ENCODE results near the gene IER5.

DNA sequence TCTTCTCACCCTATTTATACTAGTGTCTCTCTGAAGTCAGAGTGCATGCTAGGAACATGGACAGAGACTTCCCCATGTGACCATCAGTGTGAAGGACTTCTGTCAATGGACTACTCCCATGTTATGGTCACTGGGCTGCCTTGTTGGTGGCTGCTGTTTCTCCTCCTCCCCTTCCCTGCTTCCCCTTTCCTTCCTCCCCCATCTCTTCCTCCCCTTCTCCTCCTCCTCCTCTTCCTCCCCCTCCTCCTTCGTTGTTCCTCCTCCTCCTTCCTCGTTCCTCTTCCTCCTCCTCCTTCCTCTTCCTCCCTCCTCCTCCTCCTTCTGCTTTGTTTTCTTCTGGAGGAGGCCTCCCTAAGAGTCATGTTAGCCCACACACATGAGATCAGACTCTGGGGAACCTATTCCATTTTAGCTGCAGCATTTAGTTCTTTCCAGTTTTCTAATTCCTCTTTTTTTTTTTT lies 35.8 kb downstream of the IER5 start:
- TF ChIP-seq, protein P1, sequence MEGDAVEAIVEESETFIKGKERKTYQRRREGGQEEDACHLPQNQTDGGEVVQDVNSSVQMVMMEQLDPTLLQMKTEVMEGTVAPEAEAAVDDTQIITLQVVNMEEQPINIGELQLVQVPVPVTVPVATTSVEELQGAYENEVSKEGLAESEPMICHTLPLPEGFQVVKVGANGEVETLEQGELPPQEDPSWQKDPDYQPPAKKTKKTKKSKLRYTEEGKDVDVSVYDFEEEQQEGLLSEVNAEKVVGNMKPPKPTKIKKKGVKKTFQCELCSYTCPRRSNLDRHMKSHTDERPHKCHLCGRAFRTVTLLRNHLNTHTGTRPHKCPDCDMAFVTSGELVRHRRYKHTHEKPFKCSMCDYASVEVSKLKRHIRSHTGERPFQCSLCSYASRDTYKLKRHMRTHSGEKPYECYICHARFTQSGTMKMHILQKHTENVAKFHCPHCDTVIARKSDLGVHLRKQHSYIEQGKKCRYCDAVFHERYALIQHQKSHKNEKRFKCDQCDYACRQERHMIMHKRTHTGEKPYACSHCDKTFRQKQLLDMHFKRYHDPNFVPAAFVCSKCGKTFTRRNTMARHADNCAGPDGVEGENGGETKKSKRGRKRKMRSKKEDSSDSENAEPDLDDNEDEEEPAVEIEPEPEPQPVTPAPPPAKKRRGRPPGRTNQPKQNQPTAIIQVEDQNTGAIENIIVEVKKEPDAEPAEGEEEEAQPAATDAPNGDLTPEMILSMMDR (IDR thresholded peaks at IDR 0.05), result no peak
- TF ChIP-seq POLR2A (IDR thresholded peaks at IDR 0.05), result no peak
